ENCODE data around the gene EFCAB8.

EFCAB8 gene

DNA sequence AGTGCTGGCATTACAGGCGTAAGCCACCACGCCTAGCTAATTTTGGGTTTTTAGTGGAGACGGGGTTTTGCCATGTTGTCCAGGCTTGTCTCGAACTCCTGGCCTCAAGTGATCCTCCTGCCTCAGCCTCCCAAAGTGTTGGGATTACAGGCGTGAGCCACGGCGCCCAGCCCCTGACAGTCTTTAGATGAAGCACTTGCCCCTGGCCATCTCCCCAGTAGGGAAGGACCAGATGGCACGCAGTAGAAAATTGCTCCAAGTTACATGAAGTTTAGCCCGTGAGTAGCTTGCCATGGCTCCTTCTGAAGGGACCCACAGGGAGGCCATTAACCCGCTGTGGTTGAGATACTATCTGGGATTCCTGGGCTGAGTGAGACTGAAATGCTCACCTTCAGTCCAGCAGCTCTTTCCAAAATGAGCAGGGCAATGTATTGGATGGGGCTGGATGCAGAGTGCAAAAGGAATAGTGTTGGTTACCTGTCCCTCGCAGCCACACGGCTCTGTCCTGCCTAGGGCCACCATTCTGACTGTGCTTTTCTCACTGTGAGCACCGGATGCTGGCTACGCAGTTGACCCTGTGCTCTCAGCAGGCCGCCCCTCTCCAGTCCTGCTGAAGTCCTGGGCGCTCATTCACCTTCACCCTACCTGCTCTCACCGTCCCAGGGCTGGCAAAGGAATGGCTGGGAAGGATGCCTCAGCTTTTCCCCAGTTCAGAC lies 66.9 kb downstream of the EFCAB8 start:
- no peak for DNase-seq
- no peak overlapping the region for H3K27ac Mint-ChIP-seq
- H3K4me3 Mint-ChIP-seq = no peak overlapping the region
- H3K4me1 Mint-ChIP-seq = no peaks in the 10 kb centered on the region
- TF ChIP-seq, protein P1, sequence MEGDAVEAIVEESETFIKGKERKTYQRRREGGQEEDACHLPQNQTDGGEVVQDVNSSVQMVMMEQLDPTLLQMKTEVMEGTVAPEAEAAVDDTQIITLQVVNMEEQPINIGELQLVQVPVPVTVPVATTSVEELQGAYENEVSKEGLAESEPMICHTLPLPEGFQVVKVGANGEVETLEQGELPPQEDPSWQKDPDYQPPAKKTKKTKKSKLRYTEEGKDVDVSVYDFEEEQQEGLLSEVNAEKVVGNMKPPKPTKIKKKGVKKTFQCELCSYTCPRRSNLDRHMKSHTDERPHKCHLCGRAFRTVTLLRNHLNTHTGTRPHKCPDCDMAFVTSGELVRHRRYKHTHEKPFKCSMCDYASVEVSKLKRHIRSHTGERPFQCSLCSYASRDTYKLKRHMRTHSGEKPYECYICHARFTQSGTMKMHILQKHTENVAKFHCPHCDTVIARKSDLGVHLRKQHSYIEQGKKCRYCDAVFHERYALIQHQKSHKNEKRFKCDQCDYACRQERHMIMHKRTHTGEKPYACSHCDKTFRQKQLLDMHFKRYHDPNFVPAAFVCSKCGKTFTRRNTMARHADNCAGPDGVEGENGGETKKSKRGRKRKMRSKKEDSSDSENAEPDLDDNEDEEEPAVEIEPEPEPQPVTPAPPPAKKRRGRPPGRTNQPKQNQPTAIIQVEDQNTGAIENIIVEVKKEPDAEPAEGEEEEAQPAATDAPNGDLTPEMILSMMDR (IDR thresholded peaks at IDR 0.05) = no peak
- no peaks in the 10 kb centered on the region for H3K9me3 Mint-ChIP-seq
- H3K27me3 Mint-ChIP-seq (ENCODE audit: low read depth, poor library complexity) = peaks cover 16% of the 10 kb centered on the region
- H3K36me3 Mint-ChIP-seq (ENCODE audit: low read depth) = no peaks in the 10 kb centered on the region

DNA sequence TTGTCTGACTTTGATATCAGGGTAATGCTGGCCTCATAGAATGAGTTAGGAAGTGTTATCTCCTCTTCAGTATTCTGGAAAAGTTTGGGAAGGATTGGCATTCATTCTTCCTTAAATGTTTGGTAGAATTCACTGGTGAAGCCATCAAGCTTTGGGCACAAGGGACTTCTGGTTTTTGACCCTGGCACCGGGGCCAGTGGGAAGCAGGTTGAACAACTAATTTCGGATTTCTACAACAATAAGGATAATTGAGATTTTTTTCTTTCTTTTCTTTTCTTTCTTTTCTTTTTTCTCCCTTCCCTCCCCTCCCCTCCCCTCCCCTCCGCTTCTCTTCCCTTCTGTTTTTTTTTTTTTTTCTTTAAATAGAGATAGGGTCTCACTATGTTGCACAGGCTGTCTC lies 70.4 kb downstream of the EFCAB8 start:
- Mint-ChIP-seq H3K27me3 (ENCODE audit: low read depth, poor library complexity) (peaks cover 6% of the 10 kb centered on the region), H3K4me3 (no peak overlapping the region), H3K27ac (no peak overlapping the region), H3K4me1 (no peaks in the 10 kb centered on the region), H3K9me3 (no peaks in the 10 kb centered on the region), H3K36me3 (ENCODE audit: low read depth) (no peaks in the 10 kb centered on the region)
- TF ChIP-seq, protein P1 (IDR thresholded peaks at IDR 0.05) = no peak
- DNase-seq = no peak

DNA sequence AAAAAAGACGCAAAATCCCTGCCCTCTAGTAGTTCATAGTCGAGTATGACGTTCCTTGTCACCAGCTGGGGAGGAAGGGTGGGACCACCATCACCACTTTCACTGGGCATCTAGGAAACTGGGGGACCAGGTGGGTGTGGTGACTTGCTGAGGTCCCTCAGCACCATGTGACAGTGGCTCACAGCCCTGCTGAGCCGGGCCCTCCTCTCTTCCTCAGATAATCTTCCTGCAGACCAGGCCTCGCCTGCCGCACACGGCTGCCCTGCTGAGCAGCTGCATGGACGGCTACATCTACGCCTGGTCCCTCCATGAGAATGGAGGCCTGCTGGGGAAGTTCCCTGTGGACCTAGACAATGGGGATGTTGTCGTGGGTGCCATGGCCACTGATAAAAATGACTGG lies 71.5 kb downstream of the EFCAB8 start:
- Mint-ChIP-seq H3K27ac (no peak overlapping the region), H3K9me3 (no peaks in the 10 kb centered on the region), H3K36me3 (ENCODE audit: low read depth) (no peaks in the 10 kb centered on the region), H3K4me3 (no peak overlapping the region), H3K27me3 (ENCODE audit: low read depth, poor library complexity) (peaks cover 4% of the 10 kb centered on the region), H3K4me1 (no peaks in the 10 kb centered on the region)
- no peak for DNase-seq
- TF ChIP-seq, protein P1 (IDR thresholded peaks at IDR 0.05) = no peak

DNA sequence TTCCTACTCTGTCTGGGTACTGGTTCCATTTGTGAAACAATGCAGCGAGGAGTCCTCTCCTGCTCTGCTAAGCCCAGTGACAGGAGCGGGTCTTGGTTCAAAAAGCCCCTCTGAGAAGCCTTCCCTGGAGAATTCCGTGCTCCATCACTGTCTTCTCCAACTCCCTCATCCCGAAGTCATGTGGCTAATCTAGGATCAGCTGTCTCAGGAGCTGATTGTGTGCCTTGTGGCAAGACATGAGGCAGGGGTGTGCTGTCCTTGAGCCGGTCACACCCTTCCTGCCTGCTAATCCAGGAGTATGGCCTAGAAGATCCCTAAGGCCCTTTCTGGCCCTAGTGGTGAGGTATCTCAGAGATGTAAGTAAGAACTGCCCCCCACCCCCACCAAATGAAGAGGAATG lies 72.0 kb downstream of the EFCAB8 start:
- H3K4me1 Mint-ChIP-seq = no peaks in the 10 kb centered on the region
- no peaks in the 10 kb centered on the region for H3K36me3 Mint-ChIP-seq (ENCODE audit: low read depth)
- no peaks in the 10 kb centered on the region for H3K9me3 Mint-ChIP-seq
- DNase-seq = no peak
- peaks cover 4% of the 10 kb centered on the region for H3K27me3 Mint-ChIP-seq (ENCODE audit: low read depth, poor library complexity)
- TF ChIP-seq, protein P1 (IDR thresholded peaks at IDR 0.05) = no peak
- H3K27ac Mint-ChIP-seq = peak overlapping the region; percentile 51
- no peak overlapping the region for H3K4me3 Mint-ChIP-seq

DNA sequence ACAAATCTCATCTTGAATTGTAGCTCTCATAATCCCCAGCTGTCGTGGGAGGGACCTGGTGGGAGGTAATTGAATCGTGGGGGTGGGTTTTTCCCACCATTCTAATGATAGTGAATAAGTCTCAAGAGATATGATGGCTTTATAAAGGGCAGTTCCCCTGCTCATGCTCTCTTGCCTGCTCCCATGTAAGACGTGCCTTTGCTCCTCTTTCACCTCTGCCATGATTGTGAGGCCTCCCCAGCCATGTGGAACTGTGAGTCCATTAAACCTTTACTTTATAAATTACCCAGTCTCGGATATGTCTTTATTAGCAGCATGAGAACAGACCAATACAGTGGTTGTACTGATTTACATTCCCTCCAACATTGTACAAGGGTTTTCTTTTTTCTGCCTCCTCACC lies 75.9 kb downstream of the EFCAB8 start:
- no peak for DNase-seq
- H3K9me3 Mint-ChIP-seq = peaks cover 12% of the 10 kb centered on the region
- H3K4me1 Mint-ChIP-seq = no peaks in the 10 kb centered on the region
- no peaks in the 10 kb centered on the region for H3K36me3 Mint-ChIP-seq (ENCODE audit: low read depth)
- TF ChIP-seq, protein P1 (IDR thresholded peaks at IDR 0.05) = no peak
- no peak overlapping the region for H3K27ac Mint-ChIP-seq
- H3K4me3 Mint-ChIP-seq = no peak overlapping the region
- peaks cover 6% of the 10 kb centered on the region for H3K27me3 Mint-ChIP-seq (ENCODE audit: low read depth, poor library complexity)

All from nephron progenitor cell (in vitro differentiated cells).